Activated CD4-positive, alpha-beta T cell treated with anti-CD3 and anti-CD28 coated beads for 36 hours (primary cell): ENCODE measurements around the gene CTTNBP2NL. TPM values are rescaled to one million over a fixed set of nuclear protein-coding genes. Genes with fewer than 3 reads are reported as not detected.
A peak's percentile ranks its signal among the peaks of the same experiment; 100 is the strongest.
"Not testable (repeated sequence)": the region's sequence is repeated elsewhere in the genome, so short reads cannot be mapped to it uniquely, and the experiment has no call there.

ENCODE experiments used
- ATAC-seq: fragments of 200-7000 bp; cut with Tn5 transposase; one replicate; pipeline ENCODE4 v1.10.0; 2021; ENCODE audit warnings: mild to moderate bottlenecking, moderate library complexity
- CTCF ChIA-PET: fragments of 350-600 bp; sonication (Branson Sonifier 250); formaldehyde crosslinking; loops from one replicate; lab custom pipeline; 2021; ENCODE audit warnings: antibody characterized with exemption; lab: Charles Lee
- POLR2A ChIA-PET: fragments of 350-600 bp; sonication (Branson Sonifier 250); formaldehyde crosslinking; loops from one replicate; lab custom pipeline; 2021; ENCODE audit warnings: antibody characterized with exemption, inconsistent platforms; lab: Charles Lee
- DNase-seq: peaks from one replicate; pipeline ENCODE4 v3.0.0-alpha.2; 2020
- H3K27ac Mint-ChIP-seq: one replicate; pipeline ENCODE4 v1.8.0; 2021; ENCODE audit warnings: mixed read lengths
- H3K27me3 Mint-ChIP-seq: one replicate; pipeline ENCODE4 v1.8.0; 2021; ENCODE audit warnings: mixed read lengths
- H3K36me3 Mint-ChIP-seq: one replicate; pipeline ENCODE4 v1.8.0; 2021; ENCODE audit warnings: low read depth, mixed read lengths
- H3K4me1 Mint-ChIP-seq: one replicate; pipeline ENCODE4 v1.8.0; 2021; ENCODE audit warnings: mixed read lengths
- H3K4me3 Mint-ChIP-seq: one replicate; pipeline ENCODE4 v1.8.0; 2021; ENCODE audit warnings: mild to moderate bottlenecking, moderate library complexity, mixed read lengths
- H3K9me3 Mint-ChIP-seq: one replicate; pipeline ENCODE4 v1.8.0; 2021; ENCODE audit warnings: low read depth, mixed read lengths
- intact Hi-C, 2 experiments: fragments of 100-400 bp; cut with DNase I in 1 of 2; cut with micrococcal nuclease in 1 of 2; formaldehyde crosslinking; loops; one replicate each; pipeline versions ENCODE4 v1.14.2 to v1.15.1; 2022 to 2024; cut with DNase I, micrococcal nuclease
- total RNA-seq, 2 experiments: library from RNA; stranded (reverse); gene quantifications; one replicate each; pipeline ENCODE4 v1.2.3, GENCODE V29; 2021

Gene CTTNBP2NL
- total RNA-seq, 2 experiments from 2014 or later, result 2.9 to 3.3 TPM

DNA sequence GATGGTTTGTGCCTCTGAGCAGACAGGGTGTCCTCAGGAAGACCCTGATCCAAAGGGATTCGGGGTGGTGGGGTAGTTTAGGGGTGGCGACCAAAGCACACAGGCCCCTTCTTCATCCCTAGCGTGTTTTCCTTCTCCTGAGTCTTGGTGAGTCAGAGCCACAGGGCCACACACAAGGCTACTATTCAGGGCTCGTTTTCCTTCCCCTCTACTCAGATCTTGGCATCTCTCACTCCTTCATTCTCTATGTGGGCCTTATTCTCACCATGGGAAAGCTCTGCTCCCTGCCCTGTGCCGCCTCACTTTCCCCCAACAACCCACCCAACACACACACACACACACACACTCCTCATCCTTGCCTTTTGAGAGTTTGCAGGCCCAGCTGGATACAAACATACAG is 69.1 kb downstream of the CTTNBP2NL start:
- DNase-seq, result no peak
- Mint-ChIP-seq H3K4me1 (peaks cover 12% of the 10 kb centered on the region), H3K27me3 (peaks cover 12% of the 10 kb centered on the region), H3K4me3 (no peak overlapping the region), H3K9me3 (no peaks in the 10 kb centered on the region), H3K27ac (no peak overlapping the region), H3K36me3 (no peaks in the 10 kb centered on the region)
- ChIA-PET POLR2A (no interaction called here), CTCF (interaction anchor here (0.8 to 3.7 kb wide), 8 partner anchors 18 to 105 kb away, joined by 3 to 58 read pairs (median 4); no protein-coding TSS in a partner anchor)
- intact Hi-C loops, result loop anchor here in 1 of 2 experiments (5.0 kb wide), 1 partner anchor 152 kb away; the partner anchor contains the start of genes CAPZA1 and ST7L
- no peak for ATAC-seq

- Mint-ChIP-seq H3K4me1 (peaks cover 12% of the 10 kb centered on the region), H3K4me3 (peak overlapping the region; percentile 67), H3K36me3 (no peaks in the 10 kb centered on the region), H3K9me3 (no peaks in the 10 kb centered on the region), H3K27ac (peak overlapping the region; percentile 83), H3K27me3 (peaks cover 15% of the 10 kb centered on the region)
- ATAC-seq, result peak; percentile 97
- intact Hi-C loops, result loop anchor here (1.0 to 5.0 kb wide), 5 partner anchors 75 to 249 kb away; partner anchors contain the start of genes CAPZA1 (in 1 of the 2), PPM1J (in 1 of the 2), RHOC (in 1 of the 2) and ST7L (in 1 of the 2)
- peak; percentile 93 for DNase-seq
- ChIA-PET POLR2A (interaction anchor here (0.8 kb wide), 1 partner anchor 75 kb away, joined by 3 read pairs; no protein-coding TSS in a partner anchor), CTCF (interaction anchor here (0.5 to 3.7 kb wide), 21 partner anchors 10 to 429 kb away, joined by 3 to 58 read pairs (median 4); no protein-coding TSS in a partner anchor)
Observed at GRCh38 chr1:112466078-112466660, 70.2 kb downstream of the CTTNBP2NL start.

GRCh38 chr1:112470324-112470723 is 74.3 kb downstream of the CTTNBP2NL start:
- Mint-ChIP-seq H3K27me3 (peaks cover 32% of the 10 kb centered on the region), H3K4me1 (peaks cover 12% of the 10 kb centered on the region)
- DNase-seq, POLR2A ChIA-PET, H3K4me3 Mint-ChIP-seq, ATAC-seq, H3K27ac Mint-ChIP-seq, intact Hi-C loops, H3K9me3 Mint-ChIP-seq, H3K36me3 Mint-ChIP-seq: not testable (repeated sequence)
- CTCF ChIA-PET, result interaction anchor here (0.6 to 1.1 kb wide), 3 partner anchors 31 to 74 kb away, joined by 3 to 4 read pairs (median 3); no protein-coding TSS in a partner anchor

- Mint-ChIP-seq H3K27me3 (peaks cover 34% of the 10 kb centered on the region), H3K4me3 (no peak overlapping the region), H3K9me3 (peaks cover 2% of the 10 kb centered on the region), H3K4me1 (peaks cover 8% of the 10 kb centered on the region), H3K27ac (no peak overlapping the region), H3K36me3 (no peaks in the 10 kb centered on the region)
- intact Hi-C loops, result no loop called here
- ChIA-PET POLR2A (no interaction called here), CTCF (interaction anchor here (0.5 to 0.8 kb wide), 4 partner anchors 35 to 249 kb away, joined by 3 to 4 read pairs (median 4); no protein-coding TSS in a partner anchor)
- ATAC-seq (no peak), DNase-seq (no peak)
Observed at GRCh38 chr1:112470966-112471365, 75.0 kb downstream of the CTTNBP2NL start.

GRCh38 chr1:112472142-112472541 is 76.1 kb downstream of the CTTNBP2NL start:
- Mint-ChIP-seq H3K4me1 (no peaks in the 10 kb centered on the region), H3K36me3 (no peaks in the 10 kb centered on the region), H3K9me3 (peaks cover 6% of the 10 kb centered on the region), H3K27me3 (peaks cover 32% of the 10 kb centered on the region), H3K27ac (no peak overlapping the region), H3K4me3 (no peak overlapping the region)
- intact Hi-C loops, result no loop called here
- ChIA-PET CTCF (no interaction called here), POLR2A (no interaction called here)
- ATAC-seq (no peak), DNase-seq (no peak)

- ChIA-PET POLR2A (no interaction called here), CTCF (interaction anchor here (1.3 to 1.4 kb wide), 2 partner anchors 13 to 87 kb away, joined by 4 to 7 read pairs; no protein-coding TSS in a partner anchor)
- no peak for DNase-seq
- peaks cover 21% of the 10 kb centered on the region for H3K27me3 Mint-ChIP-seq
- intact Hi-C loops, result no loop called here
- no peak overlapping the region for H3K27ac Mint-ChIP-seq
- ATAC-seq, result no peak
- no peaks in the 10 kb centered on the region for H3K4me1 Mint-ChIP-seq
- H3K4me3 Mint-ChIP-seq, result no peak overlapping the region
- H3K9me3 Mint-ChIP-seq, result peaks cover 14% of the 10 kb centered on the region
- H3K36me3 Mint-ChIP-seq, result peaks cover 2% of the 10 kb centered on the region
Observed at GRCh38 chr1:112477550-112477949, 81.5 kb downstream of the CTTNBP2NL start.

GRCh38 chr1:112478314-112478713 is 82.3 kb downstream of the CTTNBP2NL start:
- CTCF ChIA-PET, result interaction anchor here (0.6 to 1.4 kb wide), 3 partner anchors 14 to 120 kb away, joined by 3 to 7 read pairs (median 4); no protein-coding TSS in a partner anchor
- ATAC-seq (no peak), DNase-seq (no peak)
- peaks cover 17% of the 10 kb centered on the region for H3K27me3 Mint-ChIP-seq
- H3K36me3 Mint-ChIP-seq, result peaks cover 2% of the 10 kb centered on the region
- POLR2A ChIA-PET, result no interaction called here
- intact Hi-C loops, result no loop called here
- H3K4me3 Mint-ChIP-seq, result no peak overlapping the region
- H3K27ac Mint-ChIP-seq, result no peak overlapping the region
- peaks cover 14% of the 10 kb centered on the region for H3K9me3 Mint-ChIP-seq
- no peaks in the 10 kb centered on the region for H3K4me1 Mint-ChIP-seq

DNA sequence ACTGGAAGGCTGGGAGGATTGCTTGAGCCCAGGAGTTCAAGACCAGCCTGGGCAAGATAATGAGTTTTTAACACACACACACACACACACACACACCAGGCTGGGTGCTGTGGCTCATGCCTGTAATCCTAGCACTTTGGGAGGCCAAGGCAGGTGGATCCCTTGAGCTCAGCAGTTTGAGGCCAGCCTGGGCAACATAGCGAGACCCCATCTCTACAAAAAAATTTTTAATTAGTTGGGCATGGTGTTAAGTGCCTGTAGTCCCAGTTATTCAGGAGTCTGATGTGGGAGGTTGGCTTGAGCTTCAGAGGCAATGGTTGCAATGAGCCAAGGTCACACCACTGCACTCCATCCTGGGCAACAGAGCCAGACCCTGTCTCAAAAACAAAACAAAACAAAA is 90.0 kb downstream of the CTTNBP2NL start:
- H3K27ac Mint-ChIP-seq, intact Hi-C loops, H3K9me3 Mint-ChIP-seq, POLR2A ChIA-PET, DNase-seq, H3K36me3 Mint-ChIP-seq, ATAC-seq, CTCF ChIA-PET, H3K4me3 Mint-ChIP-seq, H3K4me1 Mint-ChIP-seq: not testable (repeated sequence)
- peaks cover 12% of the 10 kb centered on the region for H3K27me3 Mint-ChIP-seq

GRCh38 chr1:112487686-112488085 is 91.7 kb downstream of the CTTNBP2NL start:
- H3K27me3 Mint-ChIP-seq, ATAC-seq, H3K4me1 Mint-ChIP-seq, DNase-seq, intact Hi-C loops, H3K9me3 Mint-ChIP-seq, H3K27ac Mint-ChIP-seq, H3K36me3 Mint-ChIP-seq, H3K4me3 Mint-ChIP-seq, POLR2A ChIA-PET: not testable (repeated sequence)
- CTCF ChIA-PET, result interaction anchor here (0.5 kb wide), 1 partner anchor 97 kb away, joined by 4 read pairs; no protein-coding TSS in a partner anchor

DNA sequence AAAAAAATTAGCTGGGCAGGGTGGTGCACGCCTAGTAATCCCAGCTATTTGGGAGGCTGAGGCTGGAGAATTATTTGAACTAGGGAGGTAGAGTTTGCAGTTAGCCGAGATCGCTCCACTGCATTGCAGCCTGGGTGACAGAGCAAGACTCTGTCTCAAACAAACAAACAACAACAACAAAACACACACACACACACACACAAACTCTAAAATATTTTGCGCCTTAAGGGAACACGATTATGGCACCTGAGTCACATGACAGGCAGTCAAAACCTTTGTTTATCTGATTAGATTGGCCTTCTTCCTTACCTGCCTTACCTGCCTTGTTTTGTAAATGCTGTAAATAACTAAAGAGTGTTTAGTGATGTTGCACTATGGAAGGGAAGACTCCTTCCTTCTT is 92.1 kb downstream of the CTTNBP2NL start:
- no peak for ATAC-seq
- no peaks in the 10 kb centered on the region for H3K4me1 Mint-ChIP-seq
- H3K27me3 Mint-ChIP-seq, result peaks cover 8% of the 10 kb centered on the region
- ChIA-PET POLR2A (no interaction called here), CTCF (no interaction called here)
- intact Hi-C loops, result no loop called here
- H3K4me3 Mint-ChIP-seq, result no peak overlapping the region
- no peaks in the 10 kb centered on the region for H3K9me3 Mint-ChIP-seq
- no peak for DNase-seq
- no peaks in the 10 kb centered on the region for H3K36me3 Mint-ChIP-seq
- no peak overlapping the region for H3K27ac Mint-ChIP-seq

GRCh38 chr1:112492076-112492475 is 96.1 kb downstream of the CTTNBP2NL start:
- CTCF ChIA-PET, result interaction anchor here (0.6 to 1.9 kb wide), 3 partner anchors 9 to 134 kb away, joined by 3 to 5 read pairs (median 4); no protein-coding TSS in a partner anchor
- H3K27ac Mint-ChIP-seq, result no peak overlapping the region
- DNase-seq, result no peak
- no peak overlapping the region for H3K4me3 Mint-ChIP-seq
- no peaks in the 10 kb centered on the region for H3K4me1 Mint-ChIP-seq
- intact Hi-C loops, result no loop called here
- no peak for ATAC-seq
- peaks cover 10% of the 10 kb centered on the region for H3K27me3 Mint-ChIP-seq
- POLR2A ChIA-PET, result no interaction called here
- no peaks in the 10 kb centered on the region for H3K36me3 Mint-ChIP-seq
- H3K9me3 Mint-ChIP-seq, result no peaks in the 10 kb centered on the region
